ENCODE data around the gene GNAZ. TPM values are rescaled to one million over a fixed set of nuclear protein-coding genes. Genes with fewer than 3 reads are reported as not detected.

Gene GNAZ
- total and polyA plus RNA-seq, 2 of the 8 experiments (the other 6 are each of a cell fraction or from before 2014, with no cell fraction given): 6.6 to 9.6 TPM

- TF ChIP-seq TAF1 (IDR thresholded peaks at IDR 0.05; ENCODE audit: low read depth, low read length): no peak
- no peak for TF ChIP-seq BACH1 (IDR thresholded peaks at IDR 0.05; ENCODE audit: low read length)
- TF ChIP-seq ATF2 (IDR thresholded peaks at IDR 0.05; ENCODE audit: low read length): no peak
- no peak for TF ChIP-seq CEBPB (IDR thresholded peaks at IDR 0.05; ENCODE audit: low read depth, low read length)
- TF ChIP-seq SP2 (IDR thresholded peaks at IDR 0.05; ENCODE audit: low read length): no peak
- no peak for TF ChIP-seq FOSL1 (IDR thresholded peaks at IDR 0.05; ENCODE audit: insufficient read depth, low read depth, low read length)
- TF ChIP-seq POLR2AphosphoS5 (IDR thresholded peaks at IDR 0.05; ENCODE audit: low read depth, low read length): no peak
- TF ChIP-seq CBX8 (IDR thresholded peaks at IDR 0.05; ENCODE audit: borderline replicate concordance, low read depth, low read length): no peak
Measured at GRCh38 chr22:23154461-23154860, 84.1 kb downstream of the GNAZ start (continued).
